ENCODE measurements around the gene NCS1.

The NCS1 gene

DNA sequence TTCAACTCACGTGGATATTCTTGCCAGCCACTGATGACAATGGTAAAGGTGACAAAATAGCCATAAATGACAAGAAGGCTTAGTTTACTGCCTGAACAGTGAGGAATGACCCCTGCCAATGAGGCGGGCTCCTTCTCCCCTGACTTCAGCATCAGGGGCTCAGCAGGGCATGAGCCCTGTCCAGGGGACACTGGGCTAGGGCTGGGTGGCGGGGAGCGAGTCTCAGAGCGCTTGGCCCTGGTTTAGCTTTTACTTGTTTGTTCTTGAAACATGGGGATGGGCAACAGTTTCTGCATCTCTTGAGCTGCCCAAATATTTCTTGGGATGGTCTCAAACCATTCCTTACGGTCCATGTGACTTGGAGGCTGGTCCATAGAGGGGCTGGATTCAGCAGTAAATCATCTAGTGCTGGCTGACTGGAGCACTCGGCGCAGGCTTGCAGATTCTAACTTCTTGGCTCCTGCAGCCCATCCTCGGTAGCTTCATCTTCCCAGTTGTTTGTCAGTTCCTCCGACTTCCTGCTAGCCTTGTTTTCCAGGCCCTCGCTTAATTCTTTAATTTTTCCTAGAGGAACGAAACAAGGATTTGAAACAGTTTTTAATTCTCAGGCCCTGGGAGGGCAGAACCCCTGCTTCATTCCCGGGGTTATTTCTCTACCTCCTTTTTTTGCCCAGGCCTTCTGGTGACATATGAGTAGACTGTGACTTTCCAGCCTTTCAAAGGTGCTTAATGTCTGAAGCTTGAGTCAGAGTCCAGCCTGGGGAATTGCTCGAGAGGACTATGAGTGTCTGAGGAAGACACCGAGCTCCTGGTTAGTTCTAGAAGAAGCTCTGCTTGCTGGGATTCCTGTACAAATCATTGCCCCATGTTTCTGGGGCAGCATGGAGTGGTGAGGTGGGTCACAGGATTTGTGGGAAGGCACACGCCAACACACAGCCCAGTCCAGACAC, 88.9 kb downstream of the NCS1 start:
- TF ChIP-seq EP300 (IDR thresholded peaks at IDR 0.05; ENCODE audit: borderline replicate concordance) = no peak
- no peak for TF ChIP-seq FOXM1 (IDR thresholded peaks at IDR 0.05; ENCODE audit: borderline replicate concordance, low read depth)
- TF ChIP-seq CEBPB (IDR thresholded peaks at IDR 0.05) = no peak
- TF ChIP-seq NFIC (IDR thresholded peaks at IDR 0.05) = no peak
- TF ChIP-seq, protein P1, sequence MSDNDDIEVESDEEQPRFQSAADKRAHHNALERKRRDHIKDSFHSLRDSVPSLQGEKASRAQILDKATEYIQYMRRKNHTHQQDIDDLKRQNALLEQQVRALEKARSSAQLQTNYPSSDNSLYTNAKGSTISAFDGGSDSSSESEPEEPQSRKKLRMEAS (IDR thresholded peaks at IDR 0.05) = no peak
- no peak for TF ChIP-seq TCF12 (IDR thresholded peaks at IDR 0.05; ENCODE audit: low read depth)
- TF ChIP-seq, protein P2, sequence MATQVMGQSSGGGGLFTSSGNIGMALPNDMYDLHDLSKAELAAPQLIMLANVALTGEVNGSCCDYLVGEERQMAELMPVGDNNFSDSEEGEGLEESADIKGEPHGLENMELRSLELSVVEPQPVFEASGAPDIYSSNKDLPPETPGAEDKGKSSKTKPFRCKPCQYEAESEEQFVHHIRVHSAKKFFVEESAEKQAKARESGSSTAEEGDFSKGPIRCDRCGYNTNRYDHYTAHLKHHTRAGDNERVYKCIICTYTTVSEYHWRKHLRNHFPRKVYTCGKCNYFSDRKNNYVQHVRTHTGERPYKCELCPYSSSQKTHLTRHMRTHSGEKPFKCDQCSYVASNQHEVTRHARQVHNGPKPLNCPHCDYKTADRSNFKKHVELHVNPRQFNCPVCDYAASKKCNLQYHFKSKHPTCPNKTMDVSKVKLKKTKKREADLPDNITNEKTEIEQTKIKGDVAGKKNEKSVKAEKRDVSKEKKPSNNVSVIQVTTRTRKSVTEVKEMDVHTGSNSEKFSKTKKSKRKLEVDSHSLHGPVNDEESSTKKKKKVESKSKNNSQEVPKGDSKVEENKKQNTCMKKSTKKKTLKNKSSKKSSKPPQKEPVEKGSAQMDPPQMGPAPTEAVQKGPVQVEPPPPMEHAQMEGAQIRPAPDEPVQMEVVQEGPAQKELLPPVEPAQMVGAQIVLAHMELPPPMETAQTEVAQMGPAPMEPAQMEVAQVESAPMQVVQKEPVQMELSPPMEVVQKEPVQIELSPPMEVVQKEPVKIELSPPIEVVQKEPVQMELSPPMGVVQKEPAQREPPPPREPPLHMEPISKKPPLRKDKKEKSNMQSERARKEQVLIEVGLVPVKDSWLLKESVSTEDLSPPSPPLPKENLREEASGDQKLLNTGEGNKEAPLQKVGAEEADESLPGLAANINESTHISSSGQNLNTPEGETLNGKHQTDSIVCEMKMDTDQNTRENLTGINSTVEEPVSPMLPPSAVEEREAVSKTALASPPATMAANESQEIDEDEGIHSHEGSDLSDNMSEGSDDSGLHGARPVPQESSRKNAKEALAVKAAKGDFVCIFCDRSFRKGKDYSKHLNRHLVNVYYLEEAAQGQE (IDR thresholded peaks at IDR 0.05; ENCODE audit: low read depth) = no peak
- TF ChIP-seq, protein P3, sequence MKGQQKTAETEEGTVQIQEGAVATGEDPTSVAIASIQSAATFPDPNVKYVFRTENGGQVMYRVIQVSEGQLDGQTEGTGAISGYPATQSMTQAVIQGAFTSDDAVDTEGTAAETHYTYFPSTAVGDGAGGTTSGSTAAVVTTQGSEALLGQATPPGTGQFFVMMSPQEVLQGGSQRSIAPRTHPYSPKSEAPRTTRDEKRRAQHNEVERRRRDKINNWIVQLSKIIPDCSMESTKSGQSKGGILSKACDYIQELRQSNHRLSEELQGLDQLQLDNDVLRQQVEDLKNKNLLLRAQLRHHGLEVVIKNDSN (IDR thresholded peaks at IDR 0.05) = no peak
- no peak for TF ChIP-seq CREB1 (IDR thresholded peaks at IDR 0.05; ENCODE audit: low read depth)
- no peak for TF ChIP-seq ZBTB7A (IDR thresholded peaks at IDR 0.05; ENCODE audit: low read depth)
- TF ChIP-seq YY1 (IDR thresholded peaks at IDR 0.05; ENCODE audit: low read depth) = no peak
- no peak for TF ChIP-seq RAD21 (IDR thresholded peaks at IDR 0.05; ENCODE audit: low read depth)
- TF ChIP-seq EGR1 (IDR thresholded peaks at IDR 0.05) = no peak
- no peak for TF ChIP-seq TEAD4 (IDR thresholded peaks at IDR 0.05)
- TF ChIP-seq TAF1 (IDR thresholded peaks at IDR 0.05; ENCODE audit: low read depth) = no peak

DNA sequence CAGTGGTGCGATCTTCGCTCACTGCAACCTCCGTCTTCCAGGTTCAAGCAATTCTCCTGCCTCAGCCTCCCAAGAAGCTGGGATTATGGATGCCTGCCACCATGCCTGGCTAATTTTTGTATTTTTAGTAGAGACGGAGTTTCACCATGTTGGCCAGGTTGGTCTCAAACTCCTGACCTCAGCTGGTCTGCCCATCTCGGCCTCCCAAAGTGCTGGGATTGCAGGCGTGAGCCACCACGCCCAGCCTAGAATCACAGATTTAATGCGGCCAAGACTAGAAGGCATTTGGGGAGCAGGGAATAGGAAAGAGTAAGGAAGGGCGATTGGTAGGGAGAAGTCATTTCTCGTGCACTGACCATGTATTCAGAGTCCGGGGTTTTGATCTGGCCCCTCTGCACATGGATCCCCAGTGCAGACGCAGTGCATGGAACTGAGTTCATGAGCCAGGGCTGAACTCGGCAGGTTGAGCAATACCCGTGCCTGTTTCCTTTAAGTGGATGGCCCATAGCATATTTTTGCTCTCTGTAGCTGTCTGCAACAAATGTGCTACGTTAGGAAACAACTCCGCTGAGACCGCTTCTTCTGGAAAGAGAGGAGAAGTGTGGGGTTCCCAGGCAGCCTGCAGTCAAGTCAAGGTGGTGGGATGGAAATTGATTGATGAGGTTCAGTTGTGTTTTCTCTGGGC, 90.0 kb downstream of the NCS1 start:
- no peak for TF ChIP-seq CEBPB (IDR thresholded peaks at IDR 0.05)
- no peak for TF ChIP-seq TAF1 (IDR thresholded peaks at IDR 0.05; ENCODE audit: low read depth)
- TF ChIP-seq EP300 (IDR thresholded peaks at IDR 0.05; ENCODE audit: borderline replicate concordance) = no peak
- no peak for TF ChIP-seq FOXM1 (IDR thresholded peaks at IDR 0.05; ENCODE audit: borderline replicate concordance, low read depth)
- TF ChIP-seq NFIC (IDR thresholded peaks at IDR 0.05) = no peak
- no peak for TF ChIP-seq CREB1 (IDR thresholded peaks at IDR 0.05; ENCODE audit: low read depth)
- TF ChIP-seq EGR1 (IDR thresholded peaks at IDR 0.05) = no peak

DNA sequence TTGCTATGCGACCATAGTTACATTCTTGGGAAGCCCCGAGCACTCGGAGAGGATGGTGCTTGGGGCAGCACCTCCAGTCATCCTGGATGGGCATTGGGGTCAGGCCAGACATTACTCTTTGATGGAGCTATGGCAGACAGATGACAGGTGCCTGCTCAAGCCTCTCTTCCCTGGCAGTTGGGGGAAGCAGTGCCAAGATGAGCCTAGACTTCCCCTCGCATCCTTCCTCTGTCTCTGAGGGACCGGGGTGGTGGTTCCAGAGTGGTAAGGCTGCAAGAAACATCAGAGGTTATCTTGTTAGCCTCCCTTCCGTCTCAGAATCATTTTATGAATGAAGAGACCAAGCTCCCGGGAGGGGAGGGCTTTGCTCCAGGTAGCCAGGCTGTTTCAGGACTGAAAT, 90.6 kb downstream of the NCS1 start:
- TF ChIP-seq EP300 (IDR thresholded peaks at IDR 0.05; ENCODE audit: borderline replicate concordance) (no peak), TCF12 (IDR thresholded peaks at IDR 0.05; ENCODE audit: low read depth) (no peak), ZBTB7A (IDR thresholded peaks at IDR 0.05; ENCODE audit: low read depth) (no peak), NFIC (IDR thresholded peaks at IDR 0.05) (no peak), EGR1 (IDR thresholded peaks at IDR 0.05) (no peak), FOXM1 (IDR thresholded peaks at IDR 0.05; ENCODE audit: borderline replicate concordance, low read depth) (no peak), CREB1 (IDR thresholded peaks at IDR 0.05; ENCODE audit: low read depth) (no peak), CEBPB (IDR thresholded peaks at IDR 0.05) (no peak), TAF1 (IDR thresholded peaks at IDR 0.05; ENCODE audit: low read depth) (no peak), RAD21 (IDR thresholded peaks at IDR 0.05; ENCODE audit: low read depth) (no peak), YY1 (IDR thresholded peaks at IDR 0.05; ENCODE audit: low read depth) (no peak), TEAD4 (IDR thresholded peaks at IDR 0.05) (no peak)
- TF ChIP-seq, protein P1 (IDR thresholded peaks at IDR 0.05) = no peak
- TF ChIP-seq, protein P3 (IDR thresholded peaks at IDR 0.05) = no peak
- TF ChIP-seq, protein P2 (IDR thresholded peaks at IDR 0.05; ENCODE audit: low read depth) = no peak

DNA sequence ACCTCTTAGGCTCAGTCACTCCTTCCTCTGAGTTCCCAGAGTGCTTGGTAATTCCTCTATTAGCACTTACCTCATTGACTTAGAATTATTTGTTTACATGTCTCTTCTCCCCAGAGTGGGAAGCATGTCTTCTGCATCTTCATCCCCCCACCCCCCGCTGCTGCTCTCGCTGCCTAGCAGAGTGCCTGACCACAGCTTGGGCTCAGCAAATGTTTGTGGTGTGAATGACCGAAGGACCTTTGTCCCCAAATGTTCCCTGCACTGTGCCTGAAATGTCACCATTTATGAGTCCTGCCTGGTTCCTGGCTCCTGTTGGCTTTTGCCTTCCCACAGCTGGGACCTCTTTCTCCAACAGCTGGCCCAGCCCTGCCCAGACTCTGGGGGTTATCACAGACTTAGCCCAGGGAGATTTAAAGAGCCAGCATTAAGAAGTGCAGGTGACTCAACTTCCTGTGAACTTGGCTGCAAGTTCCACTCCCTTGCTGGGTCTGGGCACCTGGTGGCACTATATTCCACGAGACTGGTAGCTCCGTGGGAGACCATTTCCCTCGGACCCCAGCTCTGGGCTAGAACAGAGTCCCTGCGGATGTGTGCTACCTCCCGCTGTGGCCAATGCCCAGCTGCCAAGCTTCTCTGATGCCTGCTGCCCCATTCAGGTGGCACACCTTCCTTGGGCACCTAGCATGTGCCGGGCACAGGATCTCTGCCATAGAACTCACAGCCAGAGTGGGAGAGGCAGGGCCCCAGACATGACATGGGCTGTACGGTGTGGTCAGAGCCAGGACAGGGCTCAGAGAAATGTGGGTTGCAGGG, 91.6 kb downstream of the NCS1 start:
- TF ChIP-seq, protein P1 (IDR thresholded peaks at IDR 0.05) = 0 out of 2 replicates have a peak, but pooled peaks have one; percentile 13
- no peak for TF ChIP-seq TAF1 (IDR thresholded peaks at IDR 0.05; ENCODE audit: low read depth)
- TF ChIP-seq, protein P2 (IDR thresholded peaks at IDR 0.05; ENCODE audit: low read depth) = no peak
- peak; percentile 47 for TF ChIP-seq RAD21 (IDR thresholded peaks at IDR 0.05; ENCODE audit: low read depth)
- no peak for TF ChIP-seq CREB1 (IDR thresholded peaks at IDR 0.05; ENCODE audit: low read depth)
- no peak for TF ChIP-seq YY1 (IDR thresholded peaks at IDR 0.05; ENCODE audit: low read depth)
- TF ChIP-seq EP300 (IDR thresholded peaks at IDR 0.05; ENCODE audit: borderline replicate concordance) = no peak
- no peak for TF ChIP-seq CEBPB (IDR thresholded peaks at IDR 0.05)
- no peak for TF ChIP-seq FOXM1 (IDR thresholded peaks at IDR 0.05; ENCODE audit: borderline replicate concordance, low read depth)
- no peak for TF ChIP-seq ZBTB7A (IDR thresholded peaks at IDR 0.05; ENCODE audit: low read depth)
- TF ChIP-seq NFIC (IDR thresholded peaks at IDR 0.05) = no peak
- TF ChIP-seq, protein P3 (IDR thresholded peaks at IDR 0.05) = no peak
- TF ChIP-seq EGR1 (IDR thresholded peaks at IDR 0.05) = no peak
- no peak for TF ChIP-seq TEAD4 (IDR thresholded peaks at IDR 0.05)
- TF ChIP-seq TCF12 (IDR thresholded peaks at IDR 0.05; ENCODE audit: low read depth) = no peak

Measured in Ishikawa (cell line).